Measurements from ENCODE around the gene TNFRSF13B.

The TNFRSF13B gene

GRCh38 chr17:16935241-16935663, 36.7 kb downstream of the TNFRSF13B start:
- no peak for DNase-seq

- no peak for DNase-seq
Observed at GRCh38 chr17:16934836-16935235, 37.1 kb downstream of the TNFRSF13B start.

GRCh38 chr17:16934133-16934795, 37.7 kb downstream of the TNFRSF13B start:
- no peak for DNase-seq

GRCh38 chr17:16933317-16934132, 38.4 kb downstream of the TNFRSF13B start:
- DNase-seq, result no peak

- DNase-seq, result no peak
Observed at GRCh38 chr17:16932611-16933010, 39.3 kb downstream of the TNFRSF13B start.

- DNase-seq, result no peak
Observed at GRCh38 chr17:16932156-16932555, 39.8 kb downstream of the TNFRSF13B start.

- DNase-seq, result no peak
Observed at GRCh38 chr17:16931318-16932060, 40.4 kb downstream of the TNFRSF13B start.

- DNase-seq, result no peak
Observed at GRCh38 chr17:16930571-16931317, 41.2 kb downstream of the TNFRSF13B start.

GRCh38 chr17:16929757-16930520, 42.0 kb downstream of the TNFRSF13B start:
- no peak for DNase-seq

- DNase-seq, result no peak
Observed at GRCh38 chr17:16929035-16929680, 42.8 kb downstream of the TNFRSF13B start.

- no peak for DNase-seq
Observed at GRCh38 chr17:16928406-16929034, 43.4 kb downstream of the TNFRSF13B start.

- no peak for DNase-seq
Observed at GRCh38 chr17:16927641-16928321, 44.1 kb downstream of the TNFRSF13B start.

- DNase-seq, result no peak
Observed at GRCh38 chr17:16926571-16927451, 45.1 kb downstream of the TNFRSF13B start.

GRCh38 chr17:16926061-16926511, 45.8 kb downstream of the TNFRSF13B start:
- no peak for DNase-seq

GRCh38 chr17:16925461-16926060, 46.4 kb downstream of the TNFRSF13B start:
- no peak for DNase-seq

- DNase-seq, result no peak
Observed at GRCh38 chr17:16924696-16925440, 47.0 kb downstream of the TNFRSF13B start.

GRCh38 chr17:16923904-16924695, 47.8 kb downstream of the TNFRSF13B start:
- DNase-seq, result no peak
